Activated T-cell treated with anti-CD3 and anti-CD28 coated beads, Interleukin-2, amount 50 U/mL, for 1 hour (primary cell): ENCODE data around the gene SPIC.

Source experiments
- DNase-seq: peaks from one replicate; pipeline ENCODE4 v3.0.0-alpha.2; 2020

The SPIC gene

GRCh38 chr12:101536069-101536674 lies 61.0 kb downstream of the SPIC start:
- no peak for DNase-seq
